ENCODE measurements around the gene SRRM5.
A peak's percentile ranks its signal among the peaks of the same experiment; 100 is the strongest.
"Not testable (repeated sequence)": the region's sequence is repeated elsewhere in the genome, so short reads cannot be mapped to it uniquely, and the experiment has no call there.

SRRM5 gene

DNA sequence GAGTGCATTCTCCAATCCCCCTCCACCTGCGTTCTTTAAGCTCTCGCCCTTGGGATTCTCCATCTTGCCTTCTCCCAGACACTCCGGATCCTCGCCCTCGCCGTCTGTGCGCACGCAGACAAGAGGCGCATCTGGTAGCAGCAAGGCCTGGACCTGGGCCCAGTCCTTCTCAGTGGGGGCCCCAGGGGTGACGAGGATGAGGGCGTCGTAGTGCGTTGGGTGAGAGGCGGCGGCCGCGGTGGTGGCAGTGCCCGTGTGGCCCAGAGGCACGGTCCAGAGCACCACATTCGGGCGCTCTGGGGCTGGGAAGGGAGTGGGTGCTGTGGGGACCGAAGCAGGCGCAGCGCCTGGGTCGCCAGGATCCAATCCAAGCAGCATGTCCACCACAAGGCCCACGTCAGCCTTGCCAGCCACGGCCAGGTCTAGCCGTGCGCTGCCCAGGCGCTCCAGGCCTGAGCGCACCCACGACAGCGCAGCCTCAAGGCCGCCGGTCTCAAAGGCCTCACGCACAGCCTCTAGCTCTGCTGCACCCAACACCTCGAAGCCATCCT lies 19.0 kb upstream of the SRRM5 start:
- DNase-seq (ENCODE audit: low spot score), result no peak

DNA sequence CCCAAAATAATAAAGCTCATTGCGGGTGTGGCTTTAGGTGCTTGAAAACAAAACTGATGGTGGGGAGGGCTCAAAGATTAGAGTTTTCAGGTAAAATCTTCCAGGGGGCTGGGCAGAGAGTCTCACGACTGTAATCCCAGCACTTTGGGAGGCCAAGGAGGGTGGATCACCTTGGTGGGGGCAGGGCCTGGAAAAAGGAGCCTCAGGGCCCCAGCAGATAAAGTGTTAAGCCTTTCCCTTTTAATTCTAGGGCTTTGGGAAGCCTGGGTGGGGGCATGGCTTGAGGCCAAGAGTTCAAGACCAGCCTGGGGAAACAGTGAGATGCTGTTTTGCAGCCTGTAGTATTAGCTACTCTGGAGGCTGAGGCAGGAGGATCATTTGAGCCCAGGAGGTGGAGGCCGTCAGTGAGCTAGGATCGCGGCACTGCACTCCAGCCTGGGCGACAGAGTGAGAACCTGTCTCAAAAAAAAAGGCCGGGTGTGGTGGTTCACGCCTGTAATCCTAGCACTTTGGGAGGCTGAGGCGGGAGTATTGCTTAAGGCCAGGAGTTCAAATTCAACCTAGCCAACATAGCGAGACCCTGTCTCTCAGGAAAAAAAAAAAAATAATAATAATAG lies 17.7 kb upstream of the SRRM5 start:
- DNase-seq (ENCODE audit: low spot score), result no peak

DNA sequence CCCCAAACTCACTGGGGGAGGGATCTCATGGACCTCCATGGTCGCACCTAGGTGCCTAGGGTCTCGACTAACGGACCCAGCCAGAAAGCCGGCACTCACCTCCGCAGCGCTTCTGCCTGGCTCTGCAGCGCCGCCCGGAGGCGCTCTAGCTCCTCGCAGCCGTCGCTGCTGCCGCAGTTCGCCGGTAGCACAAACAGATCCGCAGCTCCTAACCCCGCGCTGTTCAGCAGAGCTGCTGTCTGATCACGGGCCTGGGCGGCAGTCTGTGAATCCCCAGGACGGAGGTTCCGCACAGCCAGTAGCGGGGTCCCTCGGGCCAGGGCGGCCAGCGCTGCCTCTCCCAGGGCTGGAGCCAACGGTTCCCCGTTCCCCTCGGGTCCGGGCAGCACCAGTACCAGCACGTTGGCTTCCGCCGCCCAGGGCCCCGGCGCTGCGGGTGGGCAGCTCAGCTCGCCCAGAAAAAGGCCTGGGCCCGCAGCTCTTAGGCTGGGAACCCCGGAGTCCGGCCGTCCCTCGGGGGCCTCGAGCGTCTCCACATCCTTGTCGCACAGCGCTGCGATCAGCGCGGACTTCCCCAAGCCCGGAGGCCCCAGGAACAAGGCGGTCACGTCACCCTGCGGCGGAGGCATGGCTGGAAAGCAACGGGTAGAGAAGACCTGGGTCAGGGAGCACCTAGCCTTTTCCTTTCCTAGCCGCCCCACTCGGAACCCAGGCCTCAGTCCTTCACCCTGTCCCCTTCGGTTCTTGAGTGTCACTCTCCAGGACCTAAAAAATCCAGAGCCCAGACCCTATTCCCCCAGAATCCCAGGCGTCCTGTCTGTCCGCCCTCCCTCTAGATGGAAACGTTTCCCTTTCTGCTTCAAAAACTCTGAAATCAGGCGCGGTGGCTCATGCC lies 16.9 kb upstream of the SRRM5 start:
- DNase-seq (ENCODE audit: low spot score), result peak; percentile 68

DNA sequence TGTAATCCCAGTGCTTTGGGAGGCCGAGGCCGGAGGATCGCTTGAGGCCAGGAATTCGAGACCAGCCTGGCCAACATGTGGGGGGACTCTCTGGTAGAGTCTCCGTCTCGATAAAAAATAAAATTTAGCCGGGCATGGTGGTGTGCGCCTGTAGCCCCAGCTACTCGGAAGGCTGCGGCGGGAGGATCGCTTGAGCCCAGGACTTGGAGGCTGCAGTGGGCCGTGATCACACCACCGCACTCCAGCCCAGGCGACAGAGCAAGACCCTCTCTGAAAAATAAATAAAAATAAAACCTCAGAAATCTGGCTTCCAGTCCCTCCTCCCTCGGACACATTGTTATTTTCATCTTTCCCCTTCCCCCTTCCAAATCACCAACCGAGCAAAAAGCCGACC lies 16.3 kb upstream of the SRRM5 start:
- no peak for DNase-seq (ENCODE audit: low spot score)

DNA sequence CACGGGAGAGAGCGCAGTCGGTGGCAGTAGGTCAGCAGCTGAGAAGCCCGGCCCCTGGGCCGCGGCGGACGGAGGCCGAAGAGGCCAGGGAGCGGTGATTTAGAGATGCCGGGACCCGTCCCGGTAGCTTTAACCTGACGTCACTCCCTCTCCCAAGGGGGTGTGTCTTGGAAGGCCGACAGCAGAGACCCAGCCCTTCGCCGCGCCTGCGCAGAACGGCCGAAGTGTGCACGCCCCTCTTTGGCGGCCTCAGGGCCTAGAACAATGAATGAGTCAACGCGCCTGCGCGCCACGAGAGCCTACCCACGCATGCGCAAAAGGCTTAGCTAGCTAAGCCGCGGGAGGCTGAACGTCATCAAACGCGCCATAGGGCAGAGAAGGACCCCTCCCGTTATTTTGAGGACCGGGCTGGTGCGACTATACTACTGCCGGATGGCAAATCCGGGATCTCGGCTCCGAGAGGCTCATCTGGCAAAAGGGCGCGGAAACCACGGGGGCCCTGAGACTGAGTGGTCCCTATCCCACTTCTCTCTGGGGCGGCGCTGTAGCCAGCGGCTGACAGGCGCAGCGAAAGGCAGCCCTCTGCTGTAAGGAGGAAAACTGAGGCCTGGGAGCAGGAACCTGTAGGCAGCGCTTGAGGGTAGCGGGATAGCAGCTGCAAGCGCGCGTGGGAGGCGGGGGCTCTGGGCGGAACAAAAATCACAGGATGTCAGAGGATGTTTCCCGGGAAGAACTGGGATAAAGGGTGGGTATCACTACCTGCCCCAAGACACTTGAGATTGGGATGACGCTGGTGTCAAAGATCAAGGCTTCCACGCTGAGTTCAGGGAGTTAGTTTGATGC lies 15.7 kb upstream of the SRRM5 start, which contains the start of the genes IRGQ and ZNF576:
TSS of gene IRGQ (minus strand) at position 136 of the 843 bp plus-strand sequence. CDS start 796 bp downstream, outside the sequence.
TSS of gene ZNF576 (plus strand) at position 597 of the 843 bp plus-strand sequence. CDS start 514 bp downstream, outside the sequence.
- peak; percentile 100 for DNase-seq (ENCODE audit: low spot score)

DNA sequence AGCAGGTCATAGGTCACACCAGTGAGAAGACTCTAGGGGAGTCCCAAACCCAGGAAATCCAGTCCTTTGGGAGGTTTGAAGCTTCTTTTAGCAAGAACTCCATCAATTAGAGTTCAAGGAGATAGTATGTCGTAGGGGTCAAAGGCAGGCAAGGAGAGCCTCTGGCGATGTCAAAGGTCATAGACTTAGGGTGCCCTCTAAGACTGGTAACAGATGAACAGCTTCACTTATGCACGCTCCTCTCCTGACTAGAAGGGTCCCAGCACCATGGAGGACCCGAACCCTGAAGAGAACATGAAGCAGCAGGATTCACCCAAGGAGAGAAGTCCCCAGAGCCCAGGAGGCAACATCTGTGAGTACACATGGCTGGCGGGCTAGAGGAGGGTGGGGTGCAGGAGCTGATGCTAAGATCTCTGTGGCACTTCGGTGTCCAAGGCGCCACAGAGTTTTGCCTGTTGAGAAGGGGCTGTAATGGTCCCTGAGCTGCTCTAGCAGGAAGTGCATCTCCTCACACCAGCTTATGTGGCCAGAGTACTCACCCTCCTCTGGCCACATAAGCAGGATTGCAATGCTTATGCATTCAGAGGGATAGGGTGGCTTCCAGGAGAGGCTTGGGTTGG lies 14.9 kb upstream of the SRRM5 start:
- DNase-seq (ENCODE audit: low spot score), result no peak

DNA sequence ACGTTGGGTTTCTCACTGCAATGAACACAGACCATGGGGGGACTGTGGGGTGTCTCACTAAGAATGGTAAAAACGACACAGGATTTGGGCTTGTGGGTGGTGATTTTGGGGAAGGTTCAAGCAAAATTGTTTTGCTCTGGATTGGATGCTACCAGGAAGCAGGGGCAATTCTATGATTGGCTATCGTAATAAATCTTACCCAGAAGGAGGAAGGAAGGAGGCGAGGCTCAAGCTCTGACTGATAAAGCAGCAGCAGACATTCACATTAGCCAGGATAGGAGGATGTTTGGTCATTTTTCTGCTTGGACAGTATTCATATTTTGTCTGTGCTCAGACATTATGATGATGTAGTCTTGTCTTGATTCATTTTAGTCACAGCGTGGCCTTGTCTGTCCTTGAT lies 14.0 kb upstream of the SRRM5 start:
- DNase-seq (ENCODE audit: low spot score), result no peak

DNA sequence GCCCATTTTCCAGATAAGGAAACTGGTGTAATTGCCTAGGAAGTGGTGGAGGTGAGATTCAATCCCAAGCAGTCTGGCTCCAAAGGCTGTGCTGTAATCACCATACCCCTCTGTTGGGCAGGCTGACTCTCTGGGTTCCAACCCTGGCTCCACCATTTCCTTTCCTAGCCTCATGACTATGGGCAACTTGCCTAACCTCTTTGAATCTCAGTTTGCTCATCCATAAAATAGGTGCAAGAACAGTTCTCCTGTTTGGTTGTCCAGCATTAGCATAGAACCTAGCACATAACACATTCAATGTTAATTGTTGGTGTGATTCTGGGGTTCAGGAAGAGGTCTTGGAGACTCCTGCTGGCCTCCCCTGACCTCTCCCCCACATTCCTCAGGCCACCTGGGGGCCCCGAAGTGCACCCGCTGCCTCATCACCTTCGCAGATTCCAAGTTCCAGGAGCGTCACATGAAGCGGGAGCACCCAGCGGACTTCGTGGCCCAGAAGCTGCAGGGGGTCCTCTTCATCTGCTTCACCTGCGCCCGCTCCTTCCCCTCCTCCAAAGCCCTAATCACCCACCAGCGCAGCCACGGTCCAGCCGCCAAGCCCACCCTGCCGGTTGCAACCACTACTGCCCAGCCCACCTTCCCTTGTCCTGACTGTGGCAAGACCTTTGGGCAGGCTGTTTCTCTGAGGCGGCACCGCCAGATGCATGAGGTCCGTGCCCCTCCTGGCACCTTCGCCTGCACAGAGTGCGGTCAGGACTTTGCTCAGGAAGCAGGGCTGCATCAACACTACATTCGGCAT lies 13.2 kb upstream of the SRRM5 start:
- no peak for DNase-seq (ENCODE audit: low spot score)

DNA sequence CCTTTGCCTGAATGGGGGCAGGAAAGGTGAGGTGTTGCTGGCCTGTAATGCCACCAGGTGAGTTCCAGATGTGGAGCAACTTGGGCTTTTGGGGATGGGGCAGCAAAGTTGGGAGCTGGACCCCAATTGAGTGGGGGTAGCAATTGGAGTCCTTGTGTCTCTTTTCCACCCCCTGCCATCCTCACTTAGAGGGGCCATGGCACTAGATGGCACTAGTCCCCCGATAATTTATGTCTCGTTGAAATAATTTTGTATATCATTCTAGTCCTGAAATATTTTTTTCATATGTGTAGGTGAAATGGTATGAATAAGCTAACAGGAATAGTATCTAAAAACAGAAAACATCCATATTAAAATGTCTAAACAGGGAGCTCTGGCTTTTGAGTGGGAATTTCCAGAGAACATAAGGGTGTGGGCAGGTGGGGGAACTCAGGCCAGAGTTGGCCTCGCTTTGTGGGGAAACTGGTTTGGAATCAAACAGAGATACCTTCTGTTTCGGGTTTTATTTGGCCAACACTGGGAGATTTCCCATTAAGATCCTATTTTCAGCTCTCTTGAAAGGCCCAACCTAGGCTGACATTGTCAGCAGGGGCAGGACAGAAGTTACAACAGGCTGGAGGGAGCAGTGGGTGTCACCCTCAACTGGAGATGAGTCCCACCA lies 12.1 kb upstream of the SRRM5 start:
- no peak for DNase-seq (ENCODE audit: low spot score)

DNA sequence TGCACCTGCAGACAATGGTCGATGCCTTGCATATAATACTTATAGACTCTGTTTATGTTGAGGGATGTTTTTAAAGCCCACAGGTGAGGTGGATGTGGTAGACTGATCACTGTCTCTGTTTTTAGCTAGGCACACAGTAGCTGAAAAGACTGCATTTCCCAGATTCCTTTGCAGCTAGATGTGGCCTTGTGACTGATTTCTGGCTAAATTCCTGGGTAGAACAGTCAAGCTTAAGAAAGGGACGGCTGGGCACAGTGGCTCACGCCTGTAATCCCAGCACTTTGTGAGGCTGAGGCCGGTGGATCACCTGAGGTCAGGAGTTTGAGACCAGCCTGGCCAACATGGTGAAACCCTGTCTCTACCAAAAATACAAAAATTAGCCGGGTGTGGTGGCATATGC lies 11.6 kb upstream of the SRRM5 start:
- not testable (repeated sequence) for DNase-seq (ENCODE audit: low spot score)

DNA sequence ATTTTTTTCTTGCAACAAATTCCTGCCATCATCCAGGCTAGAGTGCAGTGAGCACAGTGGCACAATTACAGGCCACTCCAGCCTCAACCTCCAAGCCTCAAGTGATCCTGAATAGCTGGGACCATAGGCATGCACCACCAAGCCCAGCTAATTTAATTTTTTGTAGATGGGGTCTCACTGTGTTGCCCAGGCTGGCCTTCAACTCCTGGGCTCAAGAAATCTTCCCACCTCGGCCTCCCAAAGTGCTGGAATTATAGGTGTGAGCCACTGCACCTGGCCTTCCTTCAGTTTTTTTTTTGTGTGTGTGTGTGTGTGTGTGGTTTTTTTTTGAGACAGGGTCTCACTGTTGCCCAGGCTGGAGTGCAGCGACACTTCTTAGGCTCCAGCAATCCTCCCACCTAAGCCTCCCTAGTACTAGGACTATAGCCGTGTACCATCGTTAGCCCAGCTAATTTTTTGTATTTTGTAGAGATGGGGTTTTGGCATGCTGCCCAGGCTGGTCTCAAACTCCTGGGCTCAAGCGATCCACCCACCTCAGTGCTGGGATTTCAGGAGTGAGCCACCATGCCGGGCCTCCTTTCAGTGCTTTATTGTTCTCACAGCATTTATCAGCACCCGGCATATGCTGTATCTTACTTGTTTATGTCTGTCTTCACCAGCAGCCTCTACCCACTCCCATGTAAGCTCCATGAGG lies 5.9 kb upstream of the SRRM5 start:
- no peak for DNase-seq (ENCODE audit: low spot score)

DNA sequence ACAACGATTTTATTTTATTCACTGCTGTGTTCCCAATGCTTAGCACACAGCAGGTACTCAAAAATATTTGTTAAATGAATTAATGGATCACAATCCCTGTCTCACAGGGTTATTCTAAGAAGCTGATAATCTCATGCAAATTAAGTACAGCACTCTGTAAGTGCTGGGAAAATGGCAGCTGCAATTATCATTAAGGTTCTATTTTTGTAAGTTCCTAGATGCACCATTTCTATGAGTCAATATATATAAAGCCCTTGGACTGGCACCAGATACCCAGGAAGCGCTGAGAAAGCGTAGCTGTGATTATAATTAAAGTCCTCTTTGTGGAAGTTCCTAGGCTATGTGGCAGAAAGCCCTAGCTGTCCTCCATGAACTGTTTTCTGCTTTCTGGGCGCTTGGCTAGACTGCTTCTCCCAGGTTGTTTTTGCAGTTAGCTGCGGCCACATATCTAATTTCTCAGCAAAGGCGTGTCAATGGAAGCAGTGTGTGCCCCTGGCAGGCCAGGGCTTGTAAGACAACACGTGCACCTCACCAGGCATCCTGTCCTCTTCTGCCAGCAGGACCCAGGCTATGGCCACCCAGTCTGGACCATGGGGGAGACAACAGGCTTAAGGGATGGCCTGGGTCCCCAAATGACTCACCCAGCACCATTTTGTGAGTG lies 5.2 kb upstream of the SRRM5 start:
- no peak for DNase-seq (ENCODE audit: low spot score)

DNA sequence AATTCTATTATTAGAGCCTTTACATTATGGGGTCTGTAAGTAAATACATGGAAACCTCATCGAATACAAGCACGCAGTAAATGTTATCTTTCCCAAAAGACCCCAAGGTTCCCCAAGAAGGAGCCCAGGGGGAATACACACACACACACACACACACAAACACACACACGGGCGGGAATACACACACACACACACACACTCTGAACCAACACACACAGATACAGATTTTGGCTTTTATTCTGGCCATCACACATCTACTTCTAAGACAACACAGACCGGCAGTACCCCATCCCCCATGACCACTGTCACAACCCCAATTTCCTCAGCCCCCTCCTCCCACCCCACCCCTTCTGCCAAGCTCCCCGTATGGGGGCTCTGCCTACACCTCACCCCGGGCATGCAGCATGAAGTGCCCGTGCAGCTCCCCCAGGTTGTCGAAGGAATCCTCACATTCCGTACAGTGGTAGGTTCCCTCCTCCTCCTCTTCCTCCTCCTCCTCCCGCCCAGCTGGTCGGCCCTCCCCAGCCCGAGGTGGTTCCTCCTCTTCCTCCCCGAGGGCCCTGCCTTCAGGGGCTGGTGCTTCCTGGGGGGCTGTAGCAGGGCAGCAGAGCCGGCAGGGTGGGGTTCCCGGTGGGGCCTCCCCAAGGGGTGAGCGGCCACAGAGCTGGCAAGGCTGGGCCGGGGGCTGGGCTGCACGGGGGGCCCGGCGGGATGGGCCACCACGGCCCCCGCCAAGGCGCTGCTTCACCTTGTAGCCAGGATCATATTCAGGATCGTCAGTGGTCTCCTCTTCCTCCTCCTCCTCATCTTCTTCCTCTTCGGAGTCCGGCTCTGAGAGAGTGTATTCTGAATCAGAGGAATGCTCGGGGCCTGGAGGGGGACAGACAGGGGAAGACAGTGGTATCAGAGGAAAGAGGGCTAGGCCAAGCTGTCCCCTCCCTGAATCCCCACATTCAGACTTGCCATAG lies 4.4 kb upstream of the SRRM5 start:
- DNase-seq (ENCODE audit: low spot score), result no peak

DNA sequence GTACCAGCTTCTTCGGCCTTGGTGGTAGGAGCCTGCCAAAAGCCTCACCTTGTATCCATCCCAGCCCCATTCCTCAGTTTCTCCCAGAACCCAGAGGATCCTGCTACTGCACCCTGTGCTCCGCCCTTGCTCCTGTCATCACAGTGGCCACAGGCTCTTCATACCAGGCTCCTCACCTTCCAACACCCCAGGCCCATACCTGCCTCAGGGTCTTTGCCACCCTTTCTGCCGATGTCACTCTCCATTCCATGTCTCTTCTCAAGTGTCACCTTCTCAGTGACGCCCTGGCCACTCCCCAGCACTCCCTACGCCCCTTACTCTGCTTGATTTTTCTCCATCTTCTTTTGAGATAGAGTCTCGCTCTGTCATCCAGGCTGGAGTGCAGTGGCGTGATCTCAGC lies 2.0 kb upstream of the SRRM5 start:
- DNase-seq (ENCODE audit: low spot score), result no peak

DNA sequence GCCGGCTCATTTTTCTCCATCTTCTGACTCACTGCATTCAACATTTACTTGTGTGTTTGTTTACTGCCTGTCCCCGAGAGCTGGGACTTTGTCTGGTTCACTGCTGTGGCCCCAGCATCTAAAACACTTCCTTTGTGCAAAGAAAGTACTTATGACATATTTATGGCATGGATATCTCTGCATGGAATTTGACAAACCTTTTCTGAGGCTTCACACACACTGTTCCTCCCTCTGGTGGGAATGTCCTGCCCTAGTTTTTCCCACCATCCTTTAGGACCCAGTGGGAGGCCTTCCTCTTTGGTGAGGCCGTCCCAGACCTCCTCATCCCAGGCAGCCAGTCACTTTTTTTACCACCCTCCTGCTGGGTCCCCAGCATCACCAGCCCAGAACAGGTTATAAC lies 1.4 kb upstream of the SRRM5 start:
- DNase-seq (ENCODE audit: low spot score), result no peak

DNA sequence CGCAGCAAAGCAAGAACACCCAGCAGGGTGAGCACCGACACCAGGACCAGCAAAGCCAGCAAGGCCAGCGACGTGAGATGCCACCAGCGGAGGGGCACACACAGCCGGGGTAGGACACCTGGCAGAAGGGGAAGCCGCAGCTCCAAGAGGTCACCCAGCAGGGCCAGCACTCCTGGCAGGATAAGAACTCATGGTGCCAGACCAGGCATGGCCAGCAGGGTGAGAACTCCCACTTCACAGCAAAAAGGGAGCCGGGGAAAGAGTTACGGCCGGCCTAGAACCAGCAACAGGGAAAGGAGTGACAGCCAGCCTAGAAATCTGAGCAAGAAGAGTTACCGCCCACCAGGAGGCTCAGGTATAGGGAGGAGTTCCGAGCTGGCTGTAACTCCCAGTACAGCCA lies 486 bp downstream of the SRRM5 start:
- no peak for DNase-seq (ENCODE audit: low spot score)

DNA sequence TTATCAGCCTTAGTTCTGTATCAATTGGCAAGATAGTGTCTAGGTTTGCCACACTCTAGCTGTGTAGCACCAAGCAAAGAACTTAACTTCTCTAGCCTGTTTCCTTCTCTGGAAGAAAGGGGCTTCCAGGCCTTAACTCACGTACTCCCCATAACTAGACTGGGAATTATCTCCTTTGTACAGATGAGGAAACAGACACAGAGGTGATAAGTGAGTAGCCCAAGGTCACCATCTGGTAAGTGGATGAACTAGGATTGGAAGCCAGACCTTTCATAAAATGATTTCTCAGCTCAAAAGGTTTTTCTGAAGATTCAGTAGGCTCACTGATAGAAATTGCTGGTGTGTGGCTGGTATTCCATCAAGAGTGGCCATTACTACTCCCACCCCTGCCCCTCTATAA lies 4.4 kb downstream of the SRRM5 start:
- no peak for DNase-seq (ENCODE audit: low spot score)

DNA sequence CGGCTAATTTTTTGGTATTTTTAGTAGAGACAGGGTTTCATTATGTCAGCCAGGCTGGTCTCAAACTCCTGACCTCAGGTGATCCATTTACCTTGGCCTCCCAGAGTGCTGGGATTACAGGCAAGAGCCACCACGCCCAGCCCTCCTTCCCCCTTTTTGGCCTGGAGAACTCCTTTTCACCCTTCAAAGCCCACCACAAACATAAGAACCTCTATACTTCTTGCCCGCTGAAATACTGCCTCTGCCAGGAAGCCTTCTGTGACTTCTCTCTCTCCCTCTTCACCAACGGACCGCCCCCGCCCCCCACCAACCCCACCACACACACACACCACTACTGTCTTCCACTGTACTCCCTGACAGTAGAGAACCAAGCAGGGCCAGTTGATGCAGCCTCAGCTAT lies 5.1 kb downstream of the SRRM5 start:
- no peak for DNase-seq (ENCODE audit: low spot score)

All from GM03348 (cell line).